ENCODE data around the gene L1CAM.

DNA sequence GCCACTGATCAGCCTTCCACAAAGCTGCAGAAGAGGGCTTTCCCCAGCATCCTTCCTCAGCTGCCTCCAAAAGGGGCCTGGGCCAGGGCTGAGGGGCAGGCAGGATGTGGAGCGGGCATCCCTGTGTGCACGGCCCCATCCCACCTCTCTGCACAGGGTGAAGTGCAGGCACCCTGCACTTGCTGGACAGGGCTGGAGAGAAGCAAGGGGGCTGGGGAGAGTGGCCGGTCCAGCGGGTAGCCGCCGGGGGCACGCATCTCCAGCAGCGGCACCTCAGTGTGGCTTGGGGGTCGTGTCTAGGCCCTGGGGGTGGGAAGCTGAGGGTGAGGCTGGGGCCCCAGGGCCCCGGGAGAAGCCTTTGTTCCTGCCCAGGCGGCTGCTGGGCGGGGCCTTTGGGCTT lies 21.5 kb upstream of the L1CAM start:
- TF ChIP-seq, protein P1, sequence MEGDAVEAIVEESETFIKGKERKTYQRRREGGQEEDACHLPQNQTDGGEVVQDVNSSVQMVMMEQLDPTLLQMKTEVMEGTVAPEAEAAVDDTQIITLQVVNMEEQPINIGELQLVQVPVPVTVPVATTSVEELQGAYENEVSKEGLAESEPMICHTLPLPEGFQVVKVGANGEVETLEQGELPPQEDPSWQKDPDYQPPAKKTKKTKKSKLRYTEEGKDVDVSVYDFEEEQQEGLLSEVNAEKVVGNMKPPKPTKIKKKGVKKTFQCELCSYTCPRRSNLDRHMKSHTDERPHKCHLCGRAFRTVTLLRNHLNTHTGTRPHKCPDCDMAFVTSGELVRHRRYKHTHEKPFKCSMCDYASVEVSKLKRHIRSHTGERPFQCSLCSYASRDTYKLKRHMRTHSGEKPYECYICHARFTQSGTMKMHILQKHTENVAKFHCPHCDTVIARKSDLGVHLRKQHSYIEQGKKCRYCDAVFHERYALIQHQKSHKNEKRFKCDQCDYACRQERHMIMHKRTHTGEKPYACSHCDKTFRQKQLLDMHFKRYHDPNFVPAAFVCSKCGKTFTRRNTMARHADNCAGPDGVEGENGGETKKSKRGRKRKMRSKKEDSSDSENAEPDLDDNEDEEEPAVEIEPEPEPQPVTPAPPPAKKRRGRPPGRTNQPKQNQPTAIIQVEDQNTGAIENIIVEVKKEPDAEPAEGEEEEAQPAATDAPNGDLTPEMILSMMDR (tag by site-specific recombination; IDR thresholded peaks at IDR 0.05), result no peak
- no peak for TF ChIP-seq ZNF248 (tag by site-specific recombination; IDR thresholded peaks at IDR 0.05)
- TF ChIP-seq, protein P2, sequence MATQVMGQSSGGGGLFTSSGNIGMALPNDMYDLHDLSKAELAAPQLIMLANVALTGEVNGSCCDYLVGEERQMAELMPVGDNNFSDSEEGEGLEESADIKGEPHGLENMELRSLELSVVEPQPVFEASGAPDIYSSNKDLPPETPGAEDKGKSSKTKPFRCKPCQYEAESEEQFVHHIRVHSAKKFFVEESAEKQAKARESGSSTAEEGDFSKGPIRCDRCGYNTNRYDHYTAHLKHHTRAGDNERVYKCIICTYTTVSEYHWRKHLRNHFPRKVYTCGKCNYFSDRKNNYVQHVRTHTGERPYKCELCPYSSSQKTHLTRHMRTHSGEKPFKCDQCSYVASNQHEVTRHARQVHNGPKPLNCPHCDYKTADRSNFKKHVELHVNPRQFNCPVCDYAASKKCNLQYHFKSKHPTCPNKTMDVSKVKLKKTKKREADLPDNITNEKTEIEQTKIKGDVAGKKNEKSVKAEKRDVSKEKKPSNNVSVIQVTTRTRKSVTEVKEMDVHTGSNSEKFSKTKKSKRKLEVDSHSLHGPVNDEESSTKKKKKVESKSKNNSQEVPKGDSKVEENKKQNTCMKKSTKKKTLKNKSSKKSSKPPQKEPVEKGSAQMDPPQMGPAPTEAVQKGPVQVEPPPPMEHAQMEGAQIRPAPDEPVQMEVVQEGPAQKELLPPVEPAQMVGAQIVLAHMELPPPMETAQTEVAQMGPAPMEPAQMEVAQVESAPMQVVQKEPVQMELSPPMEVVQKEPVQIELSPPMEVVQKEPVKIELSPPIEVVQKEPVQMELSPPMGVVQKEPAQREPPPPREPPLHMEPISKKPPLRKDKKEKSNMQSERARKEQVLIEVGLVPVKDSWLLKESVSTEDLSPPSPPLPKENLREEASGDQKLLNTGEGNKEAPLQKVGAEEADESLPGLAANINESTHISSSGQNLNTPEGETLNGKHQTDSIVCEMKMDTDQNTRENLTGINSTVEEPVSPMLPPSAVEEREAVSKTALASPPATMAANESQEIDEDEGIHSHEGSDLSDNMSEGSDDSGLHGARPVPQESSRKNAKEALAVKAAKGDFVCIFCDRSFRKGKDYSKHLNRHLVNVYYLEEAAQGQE (tag by site-specific recombination; IDR thresholded peaks at IDR 0.05), result no peak
- TF ChIP-seq, protein P3, sequence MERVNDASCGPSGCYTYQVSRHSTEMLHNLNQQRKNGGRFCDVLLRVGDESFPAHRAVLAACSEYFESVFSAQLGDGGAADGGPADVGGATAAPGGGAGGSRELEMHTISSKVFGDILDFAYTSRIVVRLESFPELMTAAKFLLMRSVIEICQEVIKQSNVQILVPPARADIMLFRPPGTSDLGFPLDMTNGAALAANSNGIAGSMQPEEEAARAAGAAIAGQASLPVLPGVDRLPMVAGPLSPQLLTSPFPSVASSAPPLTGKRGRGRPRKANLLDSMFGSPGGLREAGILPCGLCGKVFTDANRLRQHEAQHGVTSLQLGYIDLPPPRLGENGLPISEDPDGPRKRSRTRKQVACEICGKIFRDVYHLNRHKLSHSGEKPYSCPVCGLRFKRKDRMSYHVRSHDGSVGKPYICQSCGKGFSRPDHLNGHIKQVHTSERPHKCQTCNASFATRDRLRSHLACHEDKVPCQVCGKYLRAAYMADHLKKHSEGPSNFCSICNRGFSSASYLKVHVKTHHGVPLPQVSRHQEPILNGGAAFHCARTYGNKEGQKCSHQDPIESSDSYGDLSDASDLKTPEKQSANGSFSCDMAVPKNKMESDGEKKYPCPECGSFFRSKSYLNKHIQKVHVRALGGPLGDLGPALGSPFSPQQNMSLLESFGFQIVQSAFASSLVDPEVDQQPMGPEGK (tag by site-specific recombination; IDR thresholded peaks at IDR 0.05), result no peak
- TF ChIP-seq ZBTB7A (tag by site-specific recombination; IDR thresholded peaks at IDR 0.05; ENCODE audit: low read depth), result no peak
- no peak for TF ChIP-seq ZNF366 (tag by site-specific recombination; conservative IDR thresholded peaks at IDR 0.05)
- no peak for TF ChIP-seq ZNF112 (tag by site-specific recombination; IDR thresholded peaks at IDR 0.05)
- TF ChIP-seq KLF1 (tag by site-specific recombination; IDR thresholded peaks at IDR 0.05), result no peak
- TF ChIP-seq, protein P4, sequence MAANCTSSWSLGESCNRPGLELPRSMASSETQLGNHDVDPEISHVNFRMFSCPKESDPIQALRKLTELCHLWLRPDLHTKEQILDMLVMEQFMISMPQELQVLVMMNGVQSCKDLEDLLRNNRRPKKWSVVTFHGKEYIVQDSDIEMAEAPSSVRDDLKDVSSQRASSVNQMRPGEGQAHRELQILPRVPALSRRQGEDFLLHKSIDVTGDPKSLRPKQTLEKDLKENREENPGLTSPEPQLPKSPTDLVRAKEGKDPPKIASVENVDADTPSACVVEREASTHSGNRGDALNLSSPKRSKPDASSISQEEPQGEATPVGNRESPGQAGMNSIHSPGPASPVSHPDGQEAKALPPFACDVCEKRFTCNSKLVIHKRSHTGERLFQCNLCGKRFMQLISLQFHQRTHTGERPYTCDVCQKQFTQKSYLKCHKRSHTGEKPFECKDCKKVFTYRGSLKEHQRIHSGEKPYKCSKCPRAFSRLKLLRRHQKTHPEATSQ (tag by site-specific recombination; IDR thresholded peaks at IDR 0.05), result no peak
- TF ChIP-seq ZBTB44 (tag by site-specific recombination; IDR thresholded peaks at IDR 0.05), result no peak
- TF ChIP-seq ZNF138 (tag by site-specific recombination; IDR thresholded peaks at IDR 0.05; ENCODE audit: borderline replicate concordance), result no peak

Data from HEK293 (cell line).